Islet of Langerhans (tissue), 1 donor: ENCODE data around the gene AUH.
"Not testable (repeated sequence)": the region's sequence is repeated elsewhere in the genome, so short reads cannot be mapped to it uniquely, and the experiment has no call there.

Experiments used
- FAIRE-seq: peaks from one replicate; lab custom pipeline; 2011; peaks lifted over from hg19 to GRCh38; lab: Jason Lieb, UNC

AUH gene, protein sequence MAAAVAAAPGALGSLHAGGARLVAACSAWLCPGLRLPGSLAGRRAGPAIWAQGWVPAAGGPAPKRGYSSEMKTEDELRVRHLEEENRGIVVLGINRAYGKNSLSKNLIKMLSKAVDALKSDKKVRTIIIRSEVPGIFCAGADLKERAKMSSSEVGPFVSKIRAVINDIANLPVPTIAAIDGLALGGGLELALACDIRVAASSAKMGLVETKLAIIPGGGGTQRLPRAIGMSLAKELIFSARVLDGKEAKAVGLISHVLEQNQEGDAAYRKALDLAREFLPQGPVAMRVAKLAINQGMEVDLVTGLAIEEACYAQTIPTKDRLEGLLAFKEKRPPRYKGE

DNA sequence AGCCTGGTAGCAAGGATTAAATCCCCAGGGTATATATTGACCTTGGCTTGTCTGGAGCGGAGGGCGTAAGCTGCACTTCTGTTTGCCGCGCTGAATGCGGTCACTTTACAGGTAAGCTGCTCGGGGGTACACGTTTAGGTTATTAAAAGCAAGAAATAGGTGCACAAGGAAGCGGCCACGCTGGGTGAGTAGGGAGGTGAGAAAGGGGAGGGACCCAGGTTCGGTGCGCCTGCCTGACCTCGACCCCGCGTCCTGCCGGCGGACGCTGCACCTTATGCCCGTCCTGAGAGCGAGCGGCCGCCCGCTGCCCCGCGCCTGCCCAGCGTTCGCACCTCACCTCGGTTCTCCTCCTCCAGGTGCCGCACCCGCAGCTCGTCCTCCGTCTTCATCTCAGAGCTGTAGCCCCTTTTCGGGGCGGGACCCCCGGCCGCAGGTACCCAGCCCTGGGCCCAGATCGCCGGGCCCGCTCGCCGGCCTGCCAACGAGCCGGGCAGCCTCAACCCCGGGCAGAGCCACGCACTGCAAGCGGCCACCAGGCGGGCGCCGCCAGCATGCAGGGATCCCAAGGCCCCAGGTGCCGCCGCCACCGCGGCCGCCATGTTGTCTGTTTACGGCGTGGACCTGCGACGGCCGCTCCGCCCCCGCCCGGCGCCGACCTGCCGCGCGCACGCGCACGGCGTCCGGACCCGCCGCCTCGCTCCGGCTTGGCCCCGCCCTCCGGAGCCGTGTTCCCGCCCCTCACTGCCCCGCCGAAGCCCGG, at the start of gene AUH:
Gene AUH (minus strand): TSS at position 628 of the 760 bp plus-strand sequence. CDS start 29 bp downstream, at position 599.
- no peak for FAIRE-seq

GRCh38 chr9:91411096-91411771, 49.5 kb upstream of the AUH start:
- no peak for FAIRE-seq

DNA sequence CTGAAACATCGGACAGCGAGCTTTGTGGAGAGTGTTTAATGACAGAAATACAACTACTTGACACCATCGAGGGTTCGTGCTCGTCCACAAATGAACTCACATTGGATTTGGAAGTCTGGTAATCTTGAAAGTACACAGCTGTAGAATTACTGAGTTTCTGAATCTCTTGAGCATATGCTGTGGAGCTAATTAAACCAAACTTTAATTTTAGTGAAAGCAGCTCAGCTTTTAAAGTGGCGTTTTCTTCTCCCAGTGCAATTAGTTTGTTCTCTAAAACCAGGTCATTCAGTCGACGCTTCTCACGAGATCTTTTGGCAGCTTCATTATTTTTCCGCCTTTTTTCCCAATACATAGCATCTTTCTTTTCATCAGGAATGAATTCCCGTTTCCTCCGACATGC, 48.4 kb upstream of the AUH start:
- no peak for FAIRE-seq

GRCh38 chr9:91408475-91408874, 46.8 kb upstream of the AUH start:
- FAIRE-seq = no peak

DNA sequence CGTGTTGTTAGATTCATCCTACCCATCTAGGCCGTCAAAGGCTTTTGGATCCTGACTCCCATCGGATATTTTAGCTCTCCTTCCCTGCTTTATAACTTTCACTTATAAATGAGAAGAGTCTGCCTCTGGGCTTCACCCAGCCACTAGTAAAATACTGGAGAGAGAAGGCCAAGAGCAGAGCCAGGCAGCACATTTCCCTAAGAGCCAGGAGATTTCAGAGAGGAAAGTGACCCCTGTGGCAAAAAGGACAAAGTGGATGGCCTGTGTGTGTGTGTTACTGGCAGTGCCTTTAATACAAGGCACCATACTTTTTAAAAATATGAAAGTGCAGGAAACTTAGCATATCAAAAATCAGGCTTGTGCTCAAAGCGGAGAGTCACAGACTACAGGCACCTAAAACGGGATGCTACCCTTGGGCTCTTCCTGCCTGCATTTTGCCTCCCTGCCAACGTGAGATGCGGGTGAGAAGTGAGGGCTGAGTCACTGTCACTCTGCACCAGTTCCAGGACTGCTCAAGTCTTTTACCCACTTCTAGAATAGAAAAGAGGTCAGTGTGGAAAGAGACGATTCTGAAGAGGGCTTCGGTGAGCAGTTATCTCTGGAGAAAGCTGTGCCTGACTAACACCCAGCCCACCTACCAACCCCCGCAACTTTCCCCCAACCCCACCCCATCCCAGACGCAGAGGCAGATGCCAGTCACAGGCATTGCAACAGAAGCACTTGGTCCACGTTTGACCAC, 46.0 kb upstream of the AUH start:
- FAIRE-seq = no peak

DNA sequence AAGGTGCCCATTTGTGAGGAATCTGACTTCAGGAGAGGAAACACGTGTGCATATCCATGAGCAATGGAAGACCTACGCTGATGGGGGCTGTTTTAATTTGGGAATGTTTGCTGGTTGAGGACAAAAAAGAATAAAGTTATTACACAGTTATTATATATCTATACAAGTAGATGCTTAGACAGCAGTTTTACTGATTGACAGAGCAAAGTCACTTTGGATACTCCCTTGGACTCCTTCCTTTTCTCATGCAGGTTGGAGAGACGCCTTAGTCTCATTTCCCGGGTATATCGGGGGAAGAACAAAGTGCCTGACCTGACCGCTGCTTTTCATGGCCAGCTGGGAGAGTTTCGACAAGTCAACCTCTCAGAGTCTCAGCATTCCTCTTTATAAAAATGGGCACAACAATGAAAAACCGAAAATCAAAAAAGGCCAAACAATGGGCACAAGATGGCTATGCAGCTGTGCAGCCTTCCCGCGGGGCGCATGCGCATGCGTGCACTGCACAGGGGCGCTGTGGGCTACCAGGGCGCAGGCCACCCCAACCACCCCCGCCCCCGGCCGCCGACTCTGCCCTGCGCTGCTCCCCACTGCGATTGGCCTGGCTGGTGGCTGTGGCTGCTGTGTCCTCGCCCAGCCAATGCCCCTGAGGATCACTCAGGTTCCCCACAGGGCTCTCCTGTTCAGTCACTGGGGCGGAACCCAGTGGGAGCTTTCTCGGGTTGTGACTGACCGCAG, 43.8 kb upstream of the AUH start:
- no peak for FAIRE-seq

DNA sequence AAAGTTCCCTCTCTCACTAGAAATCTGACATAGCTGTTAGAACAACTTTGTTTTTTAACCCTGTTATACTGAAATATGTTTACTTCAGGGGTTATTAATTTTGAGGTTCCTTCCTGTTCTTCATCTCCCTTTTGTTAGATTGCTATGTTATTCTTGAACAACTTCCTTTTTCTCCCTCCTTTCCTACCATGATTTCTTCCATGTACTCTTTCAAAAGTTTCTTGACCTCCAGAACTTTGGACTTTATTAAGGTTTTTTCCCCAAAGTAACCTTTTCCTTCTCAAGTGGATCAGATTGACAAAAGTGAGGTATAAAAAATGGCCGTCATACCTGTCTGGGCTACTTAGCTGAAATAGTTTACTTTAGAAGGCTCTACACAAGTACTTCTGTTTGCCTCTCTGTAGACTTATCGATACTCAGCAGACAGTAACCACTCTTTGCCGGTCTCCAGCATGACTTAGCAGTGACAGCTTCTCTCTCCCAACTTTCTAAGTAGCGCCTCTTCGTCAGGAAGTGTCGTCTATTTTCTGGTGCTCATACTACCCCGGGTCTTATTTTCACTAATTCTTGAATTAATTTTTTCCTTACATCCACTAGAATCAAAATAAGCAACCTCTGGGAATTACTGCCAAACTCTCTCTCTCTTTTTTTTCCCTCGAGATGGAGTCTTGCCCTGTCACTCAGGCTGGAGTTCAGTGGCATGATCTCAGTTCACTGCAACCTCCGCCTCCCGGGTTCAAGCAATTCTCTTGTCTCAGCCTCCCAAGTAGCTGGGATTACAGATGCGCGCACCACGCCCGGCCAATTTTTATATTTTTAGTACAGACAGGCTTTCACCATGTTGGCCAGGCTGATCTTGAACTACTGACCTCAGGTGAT, 42.2 kb upstream of the AUH start:
- FAIRE-seq = no peak

- no peak for FAIRE-seq
Observed at GRCh38 chr9:91398926-91399325, 37.2 kb upstream of the AUH start.

- no peak for FAIRE-seq
Observed at GRCh38 chr9:91395553-91396471, 34.1 kb upstream of the AUH start.

DNA sequence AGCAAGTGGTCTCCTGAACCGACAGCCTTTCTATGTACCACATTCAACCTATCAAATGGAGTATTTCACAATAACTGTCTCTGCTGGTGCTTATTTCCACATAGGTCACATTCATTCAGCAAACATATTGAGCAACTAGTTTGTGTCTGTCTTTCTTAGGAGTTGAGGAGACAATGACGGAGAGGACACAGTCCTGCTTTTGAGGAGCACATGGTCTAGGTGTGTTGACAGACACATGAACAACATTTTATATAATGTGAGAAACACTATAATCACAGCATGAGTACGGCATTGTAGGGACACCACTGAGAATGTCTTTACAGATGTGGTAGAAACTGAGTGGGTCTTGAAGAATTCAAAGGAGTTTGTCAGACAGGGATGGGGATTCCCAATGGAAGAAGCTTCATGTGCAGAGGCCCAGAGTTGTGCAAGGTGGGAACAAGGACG, 33.4 kb upstream of the AUH start:
- FAIRE-seq = no peak

DNA sequence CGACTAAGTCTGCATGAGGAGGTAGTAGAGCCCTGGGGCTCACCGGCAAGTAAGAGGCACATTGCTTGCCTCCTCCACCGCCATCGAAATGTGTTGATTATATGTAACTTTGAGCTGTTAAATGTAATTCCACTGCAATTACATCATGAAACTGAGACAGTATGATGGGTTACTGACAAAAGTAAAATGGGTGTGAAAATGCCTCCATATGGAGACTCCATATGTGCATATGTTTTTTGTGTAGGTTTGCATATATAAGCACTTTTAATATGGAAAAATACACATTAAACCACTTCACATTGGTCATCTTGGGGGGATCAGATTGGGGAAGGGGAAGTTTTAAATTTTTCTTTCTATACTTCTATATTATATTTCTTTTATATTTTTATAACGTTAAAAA, 32.1 kb upstream of the AUH start:
- FAIRE-seq = no peak

DNA sequence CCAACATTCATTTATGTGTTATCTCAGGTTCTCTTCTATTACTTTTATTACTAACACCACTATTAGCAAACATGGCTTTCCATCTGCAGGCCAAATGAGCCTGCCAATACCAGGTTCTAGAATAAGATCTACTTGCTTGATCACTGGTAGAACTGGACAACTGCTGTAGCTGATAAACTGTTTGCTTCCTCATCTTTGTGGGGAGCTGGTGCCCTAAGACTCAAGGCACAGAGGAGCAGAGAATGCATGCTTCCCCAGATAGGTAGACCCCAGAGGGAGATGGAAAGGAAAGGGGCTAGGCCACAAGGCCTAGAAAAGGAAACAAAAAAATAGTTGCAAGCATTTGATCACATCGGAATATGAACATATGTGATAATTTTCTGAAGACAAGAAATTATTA, 30.7 kb upstream of the AUH start:
- FAIRE-seq = no peak

GRCh38 chr9:91391818-91392217, 30.1 kb upstream of the AUH start:
- FAIRE-seq = no peak

- no peak for FAIRE-seq
Observed at GRCh38 chr9:91391412-91391811, 29.7 kb upstream of the AUH start.

GRCh38 chr9:91389686-91390085, 28.0 kb upstream of the AUH start:
- FAIRE-seq = not testable (repeated sequence)

DNA sequence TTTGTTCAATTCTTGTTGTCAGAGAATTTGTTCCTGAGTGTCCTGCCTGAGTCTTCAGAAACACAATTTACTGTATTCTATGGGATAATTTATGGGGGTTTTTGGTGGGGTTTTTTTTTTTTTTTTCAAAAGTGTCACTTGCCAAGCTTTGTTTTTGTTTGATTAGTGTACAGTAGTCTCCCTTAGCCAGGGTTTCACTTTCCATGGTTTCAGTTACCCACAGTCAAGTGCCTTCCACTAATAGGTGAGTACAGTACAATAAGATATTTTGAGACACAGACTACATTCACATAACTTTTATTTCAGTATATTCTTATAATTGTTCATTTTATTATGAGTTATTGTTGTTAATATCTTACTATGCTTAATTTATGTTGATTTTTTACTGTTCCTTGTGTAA, 25.0 kb upstream of the AUH start:
- FAIRE-seq = no peak

GRCh38 chr9:91384954-91385353, 23.2 kb upstream of the AUH start:
- FAIRE-seq = no peak

DNA sequence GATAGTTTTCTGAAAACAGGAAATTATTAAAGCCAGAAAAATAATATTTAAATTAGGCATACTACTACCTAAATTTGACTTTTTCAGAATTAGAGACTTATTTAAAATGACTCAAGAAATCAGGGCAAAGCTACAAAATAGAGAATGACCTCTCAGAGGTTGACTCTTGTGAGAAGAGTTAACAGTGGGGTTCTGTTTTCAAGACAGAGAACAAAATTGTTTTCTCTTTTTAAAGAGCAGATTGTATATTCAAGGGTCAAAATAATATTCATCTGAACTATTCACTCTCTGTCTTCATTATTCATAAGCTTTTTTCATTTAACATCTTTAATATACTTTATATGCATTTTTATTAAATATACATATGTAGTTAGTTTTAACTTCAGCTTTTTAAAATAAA, 21.9 kb upstream of the AUH start:
- FAIRE-seq = no peak

GRCh38 chr9:91382298-91382697, 20.6 kb upstream of the AUH start:
- FAIRE-seq = no peak

DNA sequence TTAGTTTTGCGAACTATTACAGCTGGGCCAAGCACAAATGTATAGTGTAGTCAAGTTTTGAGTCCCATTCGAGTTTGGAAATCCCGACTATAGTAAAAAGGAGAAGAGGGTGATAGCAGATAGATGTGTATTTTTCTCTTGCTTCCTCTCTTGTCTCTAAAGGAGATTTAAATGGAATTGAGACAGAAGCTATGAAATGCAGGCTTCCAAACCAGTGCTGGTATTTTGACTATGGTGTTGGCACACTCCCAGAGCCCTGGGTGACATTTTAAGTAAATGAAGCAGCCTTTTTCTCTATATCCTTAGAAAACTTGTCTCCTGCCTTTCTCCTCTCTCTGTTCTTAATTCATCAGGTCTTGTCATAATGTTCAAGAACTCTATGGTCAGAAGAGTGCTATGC, 17.7 kb upstream of the AUH start:
- FAIRE-seq = no peak
